Vagina (tissue), 2 donors: Measurements from ENCODE around the gene CBFA2T3.

ENCODE experiments used
- CTCF ChIP-seq, 3 experiments: fragments of 450-650 bp in 2 of 3; fragments of 200-600 bp in 1 of 3; sonication (generic) in 1 of 3; IDR thresholded peaks; one replicate each; pipeline ENCODE4 v1.5.1; 2017 to 2019; ENCODE audit warnings: antibody characterized with exemption in 3 of 3, mild to moderate bottlenecking in 2 of 3, moderate library complexity in 2 of 3
- POLR2AphosphoS5 ChIP-seq, 2 donors: sonication (generic); formaldehyde crosslinking; IDR thresholded peaks; one replicate each; pipeline ENCODE4 v1.9.0; 2017; ENCODE audit warnings: antibody characterized with exemption in 2 of 2, mild to moderate bottlenecking in 2 of 2, low read depth in 1 of 2; ENCODE audit not compliant: insufficient read depth in 1 of 2

- TF ChIP-seq CTCF (IDR thresholded peaks at IDR 0.05) (no peak), POLR2AphosphoS5 (IDR thresholded peaks at IDR 0.05; ENCODE audit: insufficient read depth in 1 of 2, low read depth in 1 of 2) (no peak)
Observed at GRCh38 chr16:88968589-88969280, 8.3 kb downstream of the CBFA2T3 start.
